GM19467 (cell line): Measurements from ENCODE around the gene PLAC9.
"Not testable (repeated sequence)": the region's sequence is repeated elsewhere in the genome, so short reads cannot be mapped to it uniquely, and the experiment has no call there.

Source experiments
- ATAC-seq: cut with Tn5 transposase; IDR thresholded peaks from one replicate; pipeline ENCODE4 v1.9.1; 2021; ENCODE audit warnings: mild to moderate bottlenecking, moderate library complexity; ENCODE audit not compliant: unreplicated experiment

The PLAC9 gene

DNA sequence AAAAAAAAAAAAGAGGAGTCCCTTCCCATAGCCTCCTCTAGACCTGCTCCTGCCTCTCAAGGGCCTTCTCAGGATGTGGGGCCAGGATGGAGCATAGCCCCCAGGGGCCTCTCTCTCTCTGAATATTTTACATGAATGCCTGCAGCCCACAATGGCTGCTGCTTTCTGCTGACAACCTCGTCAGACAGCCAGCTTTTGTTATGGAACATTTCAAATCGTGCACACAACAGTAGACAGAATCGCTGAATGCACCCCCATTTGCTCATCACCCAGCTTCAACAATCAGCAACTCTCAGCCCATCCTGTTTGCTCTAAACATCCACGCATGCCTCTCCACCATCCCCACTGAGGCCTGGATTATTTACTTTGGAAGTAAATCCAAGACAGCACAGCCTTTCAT lies 5.4 kb downstream of the PLAC9 start:
- ATAC-seq = no peak

DNA sequence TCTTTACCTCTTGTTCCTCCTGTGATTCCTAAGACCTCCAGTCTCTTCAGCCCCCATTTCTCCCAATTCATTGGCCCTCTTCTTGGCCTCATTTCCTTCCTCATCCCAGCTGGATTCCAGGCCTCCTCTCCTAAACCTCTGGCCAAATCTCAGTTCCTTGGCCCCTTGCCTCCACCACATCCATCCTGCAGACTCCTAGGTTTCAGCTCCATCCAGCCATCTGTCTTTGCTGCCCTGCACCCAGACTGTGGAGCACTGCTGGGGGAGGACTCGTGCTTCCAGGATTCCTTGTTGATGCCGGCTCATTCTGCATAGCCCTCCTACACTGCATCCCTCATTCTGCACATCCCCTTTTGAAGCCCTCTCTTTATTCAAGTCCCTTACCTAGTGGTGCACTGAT lies 6.7 kb downstream of the PLAC9 start:
- ATAC-seq = no peak

DNA sequence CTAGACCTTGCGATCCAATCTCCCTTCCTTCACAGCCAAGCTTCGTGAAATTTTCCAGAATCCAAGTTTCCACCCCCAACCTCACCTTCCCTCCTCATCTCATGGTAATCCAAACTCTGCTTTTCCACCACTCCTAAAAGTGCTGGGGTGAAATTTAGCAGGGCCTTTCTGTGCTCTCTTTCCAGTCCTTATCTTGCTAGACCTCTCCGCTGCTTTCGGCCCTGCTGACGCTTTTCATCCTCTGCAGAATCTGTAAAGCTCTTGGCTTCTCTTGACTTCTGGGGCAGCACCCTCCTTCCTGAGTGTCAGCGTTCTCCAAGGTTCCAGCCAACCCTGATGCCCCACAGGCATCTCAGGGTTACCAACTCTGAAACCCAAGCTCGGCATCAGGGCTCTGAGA lies 7.7 kb downstream of the PLAC9 start:
- ATAC-seq = no peak

DNA sequence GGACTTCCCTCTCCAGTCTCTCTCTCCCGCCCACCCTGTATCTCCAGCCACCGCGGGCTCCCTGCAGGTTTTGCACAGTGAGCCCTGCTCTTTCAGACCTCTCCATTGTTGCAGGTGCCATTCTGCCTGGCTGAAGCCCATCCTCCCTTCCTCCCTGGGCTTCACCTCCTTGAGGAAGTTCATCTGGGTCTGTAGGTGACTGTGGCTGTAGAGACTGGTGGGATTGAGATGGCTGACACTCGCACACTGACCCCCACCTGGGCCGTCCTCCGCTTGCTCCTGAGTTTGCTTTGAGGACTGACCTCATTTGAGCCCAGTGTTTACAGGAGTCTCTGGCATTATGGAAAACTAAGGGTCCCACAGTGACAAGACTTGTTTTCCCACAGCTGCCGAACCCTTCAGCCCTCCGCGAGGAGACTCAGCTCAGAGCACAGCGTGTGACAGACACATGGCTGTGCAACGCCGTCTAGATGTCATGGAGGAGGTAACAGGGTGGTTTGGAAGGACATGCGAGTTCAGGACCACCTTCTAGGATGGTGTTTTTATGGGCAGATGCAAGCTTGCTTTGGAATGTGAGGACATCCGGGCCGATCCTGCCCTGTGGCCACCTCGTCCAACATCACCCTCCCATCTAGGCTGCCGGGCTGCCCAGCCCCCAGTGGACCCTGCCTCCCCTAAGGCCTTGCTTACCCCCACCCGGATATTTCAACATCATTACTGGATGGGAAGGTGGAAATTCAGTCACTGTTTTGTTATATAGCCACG lies 9.3 kb downstream of the PLAC9 start:
- ATAC-seq = no peak

DNA sequence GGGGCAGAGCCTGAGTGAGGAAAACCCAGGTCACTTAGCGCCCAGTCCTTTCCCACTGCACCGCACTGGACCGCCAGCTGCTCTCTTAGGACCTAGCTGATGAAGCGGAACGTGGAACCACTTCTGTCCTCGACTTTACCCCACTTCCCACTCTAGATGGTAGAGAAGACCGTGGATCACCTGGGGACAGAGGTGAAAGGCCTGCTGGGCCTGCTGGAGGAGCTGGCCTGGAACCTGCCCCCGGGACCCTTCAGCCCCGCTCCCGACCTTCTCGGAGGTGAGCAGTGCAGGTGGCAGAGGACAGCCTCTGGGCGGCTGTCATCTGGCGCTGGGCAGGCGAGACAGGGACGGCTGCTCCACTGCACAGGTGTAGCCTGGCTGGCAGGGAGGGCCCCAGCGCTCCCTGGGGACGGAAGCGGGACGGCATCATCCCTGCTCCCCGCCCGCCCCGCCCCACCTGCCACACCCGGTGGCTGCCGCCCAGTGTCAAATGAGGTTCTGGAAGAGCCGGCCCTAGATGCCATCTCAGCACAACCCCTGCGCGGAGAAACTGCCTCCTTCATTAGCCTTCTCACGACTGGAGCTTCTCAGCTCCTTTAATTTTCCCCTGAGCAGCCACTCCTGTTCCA lies 11.7 kb downstream of the PLAC9 start:
- ATAC-seq = peak; percentile 58

DNA sequence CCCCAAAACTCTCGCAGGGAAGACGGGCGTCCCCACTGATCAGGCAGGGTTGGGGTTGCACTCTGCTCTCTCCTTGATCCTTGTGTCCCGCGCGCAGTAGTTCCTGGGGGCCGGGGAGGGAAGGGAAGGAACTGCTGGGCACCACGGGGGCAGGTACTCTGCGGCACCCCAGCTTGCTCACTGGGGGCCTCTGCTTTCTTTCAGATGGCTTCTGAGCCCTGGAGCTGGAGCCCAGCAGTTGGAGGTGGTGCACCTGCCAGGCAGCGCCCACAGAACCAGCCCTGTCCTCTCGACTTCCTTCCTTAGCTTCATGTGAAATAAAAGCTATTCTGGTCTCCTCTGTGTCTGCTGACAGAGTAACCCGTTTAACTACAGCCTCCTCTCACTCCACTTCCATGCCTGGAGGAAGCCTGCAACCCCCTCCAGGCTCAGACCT lies 12.2 kb downstream of the PLAC9 start:
- ATAC-seq = peak; percentile 31

DNA sequence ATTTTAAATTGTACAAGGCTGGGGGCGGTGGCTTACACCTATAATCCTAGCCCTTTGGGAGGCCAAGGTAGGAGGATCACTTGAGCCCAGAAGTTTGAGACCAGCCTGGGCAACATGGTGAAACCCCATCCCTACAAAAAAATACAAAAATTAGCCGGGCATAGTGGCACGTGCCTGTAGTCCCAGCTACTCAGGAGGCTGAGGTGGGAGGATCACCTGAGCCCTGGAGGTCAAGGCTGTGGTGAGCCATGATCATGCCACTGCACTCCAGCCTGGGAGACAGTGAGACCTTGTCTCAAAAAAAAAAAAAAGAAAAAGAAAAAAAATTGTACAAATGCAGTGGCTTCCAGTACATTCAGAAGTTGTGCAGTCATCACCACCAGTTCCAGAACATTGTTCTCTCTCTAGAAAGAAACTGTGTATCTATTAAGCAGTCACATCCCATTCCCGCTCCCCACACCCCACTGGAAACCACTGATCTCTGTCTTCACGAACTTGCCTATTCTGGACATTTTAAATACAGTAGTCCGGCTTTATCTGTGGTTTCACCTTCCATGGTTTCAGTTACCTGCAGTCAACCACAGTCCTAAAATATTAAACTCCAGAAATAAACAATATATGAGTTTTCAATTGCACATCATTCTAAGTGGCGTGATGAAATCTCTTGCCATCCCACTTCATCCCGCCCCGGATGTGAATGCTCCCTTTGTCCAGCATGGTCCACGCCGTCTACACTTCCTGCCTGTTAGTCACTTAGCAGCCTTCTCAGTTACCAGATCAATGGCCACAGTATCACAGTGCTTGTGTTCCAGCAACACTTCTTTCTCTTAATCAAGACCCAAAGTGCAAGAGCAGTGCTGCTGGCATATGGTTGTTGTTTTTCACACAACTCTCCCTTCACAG lies 13.1 kb downstream of the PLAC9 start:
- ATAC-seq = not testable (repeated sequence)

DNA sequence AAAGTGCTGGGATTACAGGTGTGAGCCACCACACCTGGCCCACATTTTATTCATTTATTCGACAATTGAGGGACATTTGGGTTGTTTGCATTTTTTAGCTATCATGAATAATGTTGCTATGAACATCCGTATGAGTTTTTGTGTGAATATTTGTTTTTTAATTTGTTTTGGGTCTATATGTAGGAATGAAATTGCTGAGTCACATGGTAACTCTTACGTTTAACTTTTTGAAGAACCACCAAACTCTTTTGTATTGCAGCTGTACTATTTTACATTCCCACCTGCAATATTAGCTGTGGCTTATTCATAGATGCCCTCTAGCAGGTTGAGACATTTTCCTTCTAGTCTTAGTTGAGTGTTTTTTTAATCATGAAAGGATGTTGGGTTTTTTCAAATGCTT lies 14.4 kb downstream of the PLAC9 start:
- no peak for ATAC-seq

DNA sequence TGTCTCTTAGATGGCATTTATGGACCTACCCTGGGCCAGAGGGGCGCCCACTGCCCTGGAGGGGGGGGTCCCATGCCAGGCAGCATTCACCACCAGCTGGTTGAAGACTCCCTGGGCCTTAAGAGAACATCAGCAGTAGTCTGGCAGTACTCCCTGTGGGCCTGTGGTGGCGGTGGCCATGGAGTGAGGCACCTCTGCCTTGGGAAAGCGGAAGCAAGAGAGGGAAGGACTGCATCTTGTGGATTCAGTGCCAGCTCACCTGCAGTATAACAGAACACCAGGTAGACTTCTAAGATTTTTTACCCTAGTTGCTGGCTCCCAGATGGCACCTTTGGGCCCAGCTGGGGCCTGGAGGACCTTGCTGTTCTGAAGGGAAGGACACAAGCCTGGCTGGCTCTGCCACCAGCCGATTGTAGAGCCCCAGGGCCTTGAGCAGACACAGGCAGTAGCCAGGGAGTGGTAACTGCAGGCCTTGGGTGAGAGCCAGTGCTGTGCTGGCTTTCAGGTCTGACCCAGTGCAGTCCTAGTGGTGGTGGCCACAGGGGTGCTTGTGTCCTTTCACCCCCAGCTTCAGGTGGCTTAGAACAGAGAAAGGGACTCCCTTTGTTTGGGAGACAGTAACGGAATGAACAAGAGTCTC lies 15.8 kb downstream of the PLAC9 start:
- ATAC-seq = no peak

DNA sequence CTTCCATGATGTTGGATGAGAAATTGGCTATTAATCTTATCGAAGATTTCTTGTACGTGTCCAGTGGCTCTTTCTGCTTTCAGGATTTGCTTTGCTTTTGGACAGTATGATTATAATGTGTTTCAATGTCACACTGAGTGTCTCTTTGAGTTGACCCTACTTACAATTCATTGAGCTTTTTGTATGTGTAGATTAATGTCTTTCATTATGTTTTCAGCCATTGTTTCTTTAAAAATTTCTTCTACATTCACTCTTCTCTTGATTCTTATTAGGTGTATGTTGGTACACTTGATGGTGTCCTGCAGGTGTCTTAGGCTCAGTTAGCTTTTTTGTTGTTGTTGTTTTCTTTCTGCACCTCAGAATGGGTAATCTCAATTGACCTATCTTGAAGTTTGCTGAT lies 16.6 kb downstream of the PLAC9 start:
- ATAC-seq = no peak

DNA sequence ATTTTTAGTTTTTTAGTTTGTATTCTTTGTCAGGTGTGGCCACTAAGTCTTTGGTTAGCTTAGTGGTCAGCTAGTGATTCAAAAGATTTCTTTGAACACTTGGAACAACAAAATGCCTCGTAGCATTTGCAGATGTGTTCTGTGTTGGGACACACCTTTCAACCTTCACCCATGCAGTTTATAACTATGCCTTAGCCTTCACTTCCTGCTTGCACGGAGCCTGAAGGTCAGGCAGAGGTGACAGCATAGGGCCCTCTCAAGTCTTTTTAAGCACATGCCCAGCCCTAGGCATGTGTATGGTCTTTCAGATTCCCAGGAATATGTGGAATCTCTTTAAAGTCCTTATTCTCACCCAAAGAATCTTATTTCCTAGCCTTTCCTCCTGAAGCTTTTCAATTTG lies 17.6 kb downstream of the PLAC9 start:
- no peak for ATAC-seq

DNA sequence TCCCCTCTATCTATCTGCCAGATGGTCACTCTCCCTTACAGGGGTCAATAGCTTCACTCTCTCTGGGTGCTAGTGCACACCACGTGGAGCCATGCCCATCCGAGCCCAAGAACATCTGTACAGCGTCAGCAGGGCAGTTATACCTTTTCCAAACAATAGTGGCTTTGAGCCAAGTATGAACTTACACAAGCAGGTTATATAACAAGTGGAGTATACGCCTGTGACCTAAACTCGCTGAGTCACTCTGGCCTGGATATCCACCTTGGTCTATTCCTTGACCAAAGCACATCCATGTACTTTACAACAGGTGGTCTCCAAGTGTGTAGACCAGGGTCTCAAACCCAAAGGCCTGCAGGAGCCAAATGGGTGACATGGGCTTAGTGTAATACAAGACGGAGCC lies 20.3 kb downstream of the PLAC9 start:
- ATAC-seq = no peak

DNA sequence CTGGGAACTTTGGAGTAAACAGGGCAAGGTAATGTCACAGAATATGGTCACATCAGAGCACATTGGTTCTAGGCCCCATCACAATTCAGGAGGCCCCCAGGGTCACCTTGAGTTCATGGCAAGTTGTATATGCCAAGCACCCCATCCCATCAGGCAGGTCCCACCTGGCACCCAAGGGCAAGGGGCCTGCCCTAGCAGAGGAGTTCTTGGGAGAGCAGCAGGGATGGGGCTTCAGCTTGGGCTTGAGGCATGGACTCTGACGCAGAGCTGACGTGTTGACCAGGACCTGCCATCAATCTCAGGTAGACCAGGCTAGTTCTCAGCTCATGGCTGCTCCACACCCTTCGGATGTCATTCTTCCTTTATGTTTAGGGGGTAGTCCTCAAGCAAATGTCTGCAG lies 20.9 kb downstream of the PLAC9 start:
- ATAC-seq = no peak

DNA sequence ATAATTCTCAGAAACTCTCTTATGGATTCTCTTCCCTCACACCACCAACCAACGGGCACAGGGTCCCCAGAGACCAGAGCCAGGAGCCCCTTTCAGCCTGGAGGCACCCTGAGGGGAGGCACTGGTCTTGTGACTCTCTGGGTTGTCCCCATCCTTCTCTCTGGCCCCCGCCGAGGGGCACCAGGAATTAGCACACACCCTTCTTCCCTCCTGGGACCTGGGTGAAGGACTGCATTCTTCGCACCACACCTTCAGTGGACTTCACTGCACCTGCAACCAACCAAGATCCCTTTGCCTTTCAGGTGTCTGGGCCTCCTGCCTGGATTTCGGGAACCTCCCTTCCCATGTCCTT lies 22.1 kb downstream of the PLAC9 start:
- no peak for ATAC-seq

DNA sequence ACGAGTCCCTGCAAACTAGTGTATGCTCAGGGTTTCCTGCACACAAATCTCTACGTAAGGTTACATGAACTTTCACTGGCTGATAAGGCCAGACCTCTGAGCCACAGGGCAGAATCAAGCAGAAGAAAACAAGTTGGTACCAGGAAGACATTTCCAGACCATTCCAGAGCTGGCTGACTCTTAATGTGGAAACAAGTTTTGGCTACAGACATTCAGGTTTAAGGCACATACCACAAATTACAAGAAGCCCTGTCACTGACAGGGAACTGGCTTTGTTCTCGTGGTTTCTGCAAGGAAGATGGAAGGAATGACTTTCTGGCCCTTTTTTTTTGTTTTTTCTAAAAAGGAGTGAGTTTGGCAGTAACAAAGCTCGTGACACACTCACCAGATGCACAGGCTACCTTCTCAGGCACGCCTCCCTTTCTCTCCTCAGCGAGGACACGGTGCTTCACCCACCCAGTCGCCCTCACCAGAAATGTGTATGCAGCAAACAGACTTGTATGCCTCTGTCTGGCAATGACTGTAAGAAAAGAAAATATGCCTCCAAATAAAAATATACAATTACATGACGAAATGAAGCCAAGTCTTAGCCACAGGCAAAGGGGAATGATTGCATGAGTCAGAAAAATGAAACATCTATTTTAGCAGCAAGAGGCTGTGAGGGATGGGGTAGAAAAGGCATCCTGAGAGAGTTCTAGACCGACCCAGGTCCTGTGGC lies 22.6 kb downstream of the PLAC9 start:
- ATAC-seq = no peak

DNA sequence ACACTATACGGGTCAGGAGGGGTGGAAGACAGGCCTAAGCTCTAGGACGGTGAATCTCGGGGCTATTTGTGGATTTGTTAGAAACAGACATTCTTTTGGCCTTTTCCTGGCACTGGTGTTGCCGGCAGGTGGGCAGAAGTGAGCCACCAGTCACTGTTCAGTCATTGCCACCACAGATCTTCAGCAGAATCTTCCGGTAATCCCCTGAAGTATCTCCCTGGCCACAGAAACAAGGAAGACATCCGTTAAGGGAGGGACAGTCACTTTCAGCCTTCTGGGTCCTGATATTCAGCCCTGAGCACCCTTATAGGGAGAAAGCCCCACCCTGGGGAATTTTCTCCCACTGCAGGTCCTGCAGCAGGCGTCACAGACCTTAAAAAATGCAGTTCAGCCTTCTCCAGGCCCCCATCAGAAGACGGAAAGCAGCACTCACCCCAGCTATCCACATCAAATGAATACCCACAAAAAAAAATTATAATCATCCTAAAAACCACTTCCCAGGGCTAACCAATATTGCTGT lies 23.2 kb downstream of the PLAC9 start:
- ATAC-seq = no peak

DNA sequence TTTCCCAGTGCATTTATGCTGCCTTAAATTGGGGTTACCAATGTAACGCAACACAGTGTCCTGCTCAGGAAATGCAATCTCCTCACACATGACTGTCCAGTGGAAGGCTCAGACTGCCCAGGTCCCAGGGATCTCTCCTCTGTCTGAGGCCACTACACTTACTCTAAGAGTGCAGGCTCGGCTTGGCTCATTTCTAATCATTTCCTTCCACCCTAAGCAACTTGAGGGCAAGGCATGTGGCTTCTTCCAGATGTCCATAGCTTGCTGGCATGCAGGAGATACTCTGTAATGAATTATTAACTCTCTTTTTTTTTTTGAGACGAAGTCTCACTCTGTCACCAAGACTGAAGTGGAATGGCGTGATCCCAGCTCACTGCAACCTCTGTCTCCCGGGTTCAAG lies 23.7 kb downstream of the PLAC9 start:
- no peak for ATAC-seq

DNA sequence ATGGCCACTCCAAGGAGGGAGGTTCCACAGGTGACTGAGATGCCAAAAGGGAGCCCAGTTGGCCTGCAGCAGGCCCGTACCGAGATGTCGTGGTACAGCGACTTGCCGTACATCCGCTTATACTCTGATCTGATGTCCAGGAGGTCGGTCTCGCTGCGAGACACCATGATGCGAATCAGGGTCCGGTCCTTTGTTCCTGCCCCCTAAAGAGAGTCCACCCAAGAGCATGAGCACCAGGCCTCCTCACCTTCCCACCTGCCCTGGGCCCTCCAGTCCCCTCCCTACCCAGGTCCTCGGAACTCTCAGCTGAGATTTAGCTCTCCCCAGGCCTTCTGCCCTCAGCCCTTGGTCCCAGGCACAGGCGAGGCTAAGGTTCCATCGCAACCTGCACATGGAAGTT lies 25.0 kb downstream of the PLAC9 start:
- ATAC-seq = no peak

DNA sequence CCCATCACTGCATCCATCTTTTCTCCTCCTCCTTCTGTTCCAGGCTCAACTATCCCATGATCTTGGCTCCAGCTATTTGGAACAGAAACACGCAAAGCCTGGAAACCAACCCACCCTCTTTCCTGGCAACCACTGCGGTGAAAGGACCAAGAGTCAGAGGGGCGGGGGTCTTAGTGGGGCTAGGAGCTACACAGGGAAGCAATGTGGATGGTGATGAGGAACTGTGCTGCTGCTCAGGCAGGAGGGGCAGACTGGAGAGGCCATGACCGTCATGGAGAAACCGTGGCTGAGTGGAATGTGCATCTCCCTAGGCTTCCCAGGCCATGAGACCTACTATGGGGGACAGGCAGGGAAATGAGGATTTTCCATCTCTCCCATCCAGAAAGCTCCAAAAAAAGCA lies 25.6 kb downstream of the PLAC9 start:
- no peak for ATAC-seq

DNA sequence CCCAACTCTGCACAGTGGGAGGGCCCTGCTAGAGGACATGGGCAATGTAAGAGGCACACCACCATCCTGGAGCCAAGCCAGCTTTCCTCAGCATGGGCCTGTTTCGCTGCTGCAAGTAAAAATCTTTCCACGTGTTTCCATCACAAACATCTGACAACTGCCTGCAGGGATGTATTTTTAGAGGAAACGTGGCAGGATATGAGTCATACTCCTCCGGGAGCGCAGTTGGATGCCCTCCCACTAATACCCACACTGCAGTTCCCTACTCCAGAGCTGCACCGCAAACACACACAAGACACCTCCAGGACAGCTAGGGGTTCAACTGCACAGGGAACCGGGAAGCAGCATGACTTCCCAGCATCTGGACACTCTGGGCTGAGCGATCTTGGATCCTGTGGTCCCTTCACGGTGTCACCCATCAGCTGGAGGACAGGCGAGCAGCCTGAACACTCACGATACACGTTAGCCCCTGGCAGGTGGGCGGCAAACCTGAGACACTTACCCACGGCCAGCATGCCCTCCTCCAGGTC lies 26.1 kb downstream of the PLAC9 start:
- no peak for ATAC-seq
